ENCODE data around the gene VIPR2.

VIPR2 gene

GRCh38 chr7:159068893-159069448 is 75.7 kb downstream of the VIPR2 start:
- no peak for DNase-seq

- peak in 29 of 51 donors; percentile 5 to 61 (median 38) for DNase-seq
Observed at GRCh38 chr7:159068488-159068811, 76.2 kb downstream of the VIPR2 start.

- no peak for DNase-seq
Observed at GRCh38 chr7:159067576-159068487, 76.8 kb downstream of the VIPR2 start.

GRCh38 chr7:159066816-159067575 is 77.7 kb downstream of the VIPR2 start:
- no peak for DNase-seq

- no peak for DNase-seq
Observed at GRCh38 chr7:159065852-159066480, 78.7 kb downstream of the VIPR2 start.

- DNase-seq = no peak
Observed at GRCh38 chr7:159064816-159065510, 79.7 kb downstream of the VIPR2 start.

- no peak for DNase-seq
Observed at GRCh38 chr7:159064121-159064815, 80.4 kb downstream of the VIPR2 start.

GRCh38 chr7:159063046-159063840 is 81.4 kb downstream of the VIPR2 start:
- no peak for DNase-seq

GRCh38 chr7:159062569-159062968 is 82.1 kb downstream of the VIPR2 start:
- no peak for DNase-seq

- DNase-seq = no peak
Observed at GRCh38 chr7:159061674-159062212, 82.9 kb downstream of the VIPR2 start.

- DNase-seq = no peak
Observed at GRCh38 chr7:159061209-159061608, 83.5 kb downstream of the VIPR2 start.

GRCh38 chr7:159060440-159060839 is 84.2 kb downstream of the VIPR2 start:
- DNase-seq = no peak

GRCh38 chr7:159059629-159060028 is 85.0 kb downstream of the VIPR2 start:
- DNase-seq = no peak

- no peak for DNase-seq
Observed at GRCh38 chr7:159057647-159058046, 87.0 kb downstream of the VIPR2 start.

GRCh38 chr7:159056737-159057136 is 87.9 kb downstream of the VIPR2 start:
- no peak for DNase-seq

- DNase-seq = no peak
Observed at GRCh38 chr7:159051916-159052315, 92.8 kb downstream of the VIPR2 start.

- DNase-seq = no peak
Observed at GRCh38 chr7:159050704-159051103, 94.0 kb downstream of the VIPR2 start.

- DNase-seq = no peak
Observed at GRCh38 chr7:159049266-159050025, 95.2 kb downstream of the VIPR2 start.

GRCh38 chr7:159048656-159049055 is 96.0 kb downstream of the VIPR2 start:
- no peak for DNase-seq

All from hypothalamus (tissue), 51 donors.